Chondrocyte (in vitro differentiated cells): ENCODE measurements around the gene ATP10A. TPM values are rescaled to one million over a fixed set of nuclear protein-coding genes. Genes with fewer than 3 reads are reported as not detected.
"Not testable (repeated sequence)": the region's sequence is repeated elsewhere in the genome, so short reads cannot be mapped to it uniquely, and the experiment has no call there.

Experiments
- DNase-seq: peaks from one replicate; pipeline ENCODE4 v3.0.0; 2021; ENCODE audit warnings: mixed read lengths, low spot score
- H3K27ac Mint-ChIP-seq: one replicate; pipeline ENCODE4 v1.8.0; 2021; ENCODE audit warnings: mild to moderate bottlenecking, moderate library complexity, mixed read lengths; ENCODE audit not compliant: unreplicated experiment
- H3K27me3 Mint-ChIP-seq: 2 replicates; pipeline ENCODE4 v1.8.0; 2021; ENCODE audit warnings: low read depth, mixed read lengths
- H3K36me3 Mint-ChIP-seq: 2 replicates; pipeline ENCODE4 v1.8.0; 2021; ENCODE audit warnings: low read depth, mixed read lengths
- H3K4me1 Mint-ChIP-seq: 2 replicates; pipeline ENCODE4 v1.8.0; 2021; ENCODE audit warnings: low read depth, mild to moderate bottlenecking, mixed read lengths
- H3K4me3 Mint-ChIP-seq: one replicate; pipeline ENCODE4 v1.8.0; 2021; ENCODE audit warnings: mild to moderate bottlenecking, moderate library complexity, mixed read lengths; ENCODE audit not compliant: unreplicated experiment
- H3K9me3 Mint-ChIP-seq: 2 replicates; pipeline ENCODE4 v1.8.0; 2021; ENCODE audit warnings: low read depth, mixed read lengths
- CTCF ChIP-seq: fragments of 200-600 bp; sonication (generic); IDR thresholded peaks from 2 replicates; pipeline ENCODE4 v1.5.0; 2021; ENCODE audit warnings: antibody characterized with exemption, mild to moderate bottlenecking, moderate library complexity
- total RNA-seq: library from RNA; stranded (reverse); gene quantifications from 3 replicates; pipeline ENCODE4 v1.2.1, GENCODE V29; 2021

ATP10A gene
- total RNA-seq, 1 donor from 2014 or later = 163 TPM

DNA sequence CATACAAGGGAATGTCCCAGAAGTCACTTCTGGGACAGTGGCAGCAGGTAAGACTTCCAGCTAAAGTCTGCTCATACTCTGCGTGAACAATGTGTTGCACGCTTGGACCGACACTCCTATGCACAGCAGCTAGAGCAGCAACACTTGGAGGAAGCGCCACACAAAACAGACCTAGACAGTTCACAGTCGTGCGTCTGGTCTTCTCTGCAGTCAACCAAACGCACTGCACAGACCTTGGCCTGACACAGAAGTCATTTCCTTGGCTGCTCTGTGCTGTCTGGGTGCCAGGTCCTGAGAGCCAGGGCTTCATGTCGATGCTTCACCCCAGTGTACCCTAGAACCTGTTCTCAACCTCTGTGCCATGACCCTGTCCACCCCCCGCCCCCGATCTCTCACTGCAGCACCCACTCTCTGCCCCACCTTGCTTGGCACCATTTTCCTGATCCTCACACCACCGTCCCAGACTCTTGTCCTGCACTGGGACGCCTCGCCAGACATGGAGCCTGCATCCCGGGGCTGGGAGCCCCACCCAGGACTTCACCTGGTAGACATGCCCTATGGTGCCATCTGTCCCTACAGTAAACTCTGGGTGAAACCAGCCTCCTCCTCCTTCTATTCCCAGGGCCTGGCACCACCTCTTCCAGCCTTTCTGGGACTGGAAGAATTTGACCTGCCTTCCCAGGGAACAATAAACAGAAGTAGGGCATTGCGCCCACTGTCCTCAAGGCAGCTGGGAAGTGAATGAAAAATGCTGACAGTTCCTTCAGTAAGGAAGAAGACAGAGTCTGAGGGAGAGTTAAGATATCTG, 3.1 kb downstream of the ATP10A start:
- H3K27me3 Mint-ChIP-seq = no peaks in the 10 kb centered on the region
- no peaks in the 10 kb centered on the region for H3K9me3 Mint-ChIP-seq
- H3K36me3 Mint-ChIP-seq = peaks cover 45% of the 10 kb centered on the region
- no peak for DNase-seq
- no peak for TF ChIP-seq CTCF
- H3K4me1 Mint-ChIP-seq = peaks cover 82% of the 10 kb centered on the region
- peak overlapping the region; percentile 91 for H3K27ac Mint-ChIP-seq
- peak overlapping the region; percentile 96 for H3K4me3 Mint-ChIP-seq

DNA sequence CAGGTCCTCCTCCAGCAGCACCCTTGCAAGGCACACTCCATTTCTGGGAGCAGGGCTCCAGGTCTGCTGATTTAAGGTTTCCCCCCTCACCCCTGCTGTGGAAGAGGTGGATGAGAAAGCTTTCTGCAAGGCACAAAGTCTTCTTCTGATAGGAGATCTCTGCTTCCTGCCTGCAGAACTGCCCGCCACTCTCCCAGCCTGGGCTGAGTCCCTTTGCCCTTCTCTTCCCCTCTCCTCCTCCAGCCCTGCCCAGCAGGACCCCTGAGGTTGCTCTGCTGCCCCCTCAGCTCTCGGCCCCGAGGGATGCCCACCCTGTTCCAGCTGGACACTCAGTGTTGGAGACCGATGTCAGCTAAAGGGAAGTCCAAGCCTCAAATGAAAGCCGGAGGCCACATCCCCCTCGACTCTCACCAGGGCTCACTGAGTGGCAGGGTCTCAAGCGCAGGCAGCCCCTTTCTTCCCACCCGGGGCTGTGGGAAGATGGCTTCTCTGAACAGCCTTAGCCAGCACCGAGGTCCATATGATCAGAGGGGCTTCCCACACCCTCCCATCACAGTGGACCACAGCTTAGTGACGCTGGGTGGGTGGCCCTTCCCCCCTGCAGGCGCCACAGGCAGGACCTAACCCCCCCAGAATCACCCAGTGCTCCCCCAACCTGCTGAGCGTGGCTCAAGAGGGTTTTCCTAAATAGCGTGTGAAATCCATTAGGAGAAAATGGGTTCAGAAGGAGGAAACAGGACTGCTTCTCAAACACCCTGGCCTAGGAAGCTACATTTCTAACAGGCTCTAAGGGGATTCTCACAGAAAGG, 4.0 kb downstream of the ATP10A start:
- peaks cover 50% of the 10 kb centered on the region for H3K36me3 Mint-ChIP-seq
- peak; percentile 89 for DNase-seq
- peak overlapping the region; percentile 96 for H3K4me3 Mint-ChIP-seq
- H3K27ac Mint-ChIP-seq = peak overlapping the region; percentile 91
- no peaks in the 10 kb centered on the region for H3K27me3 Mint-ChIP-seq
- peaks cover 83% of the 10 kb centered on the region for H3K4me1 Mint-ChIP-seq
- H3K9me3 Mint-ChIP-seq = no peaks in the 10 kb centered on the region
- TF ChIP-seq CTCF = no peak

- DNase-seq, H3K27me3 Mint-ChIP-seq, H3K9me3 Mint-ChIP-seq: not testable (repeated sequence)
- Mint-ChIP-seq H3K4me1 (peaks cover 99% of the 10 kb centered on the region), H3K4me3 (peak overlapping the region; percentile 42), H3K36me3 (peaks cover 45% of the 10 kb centered on the region), H3K27ac (peak overlapping the region; percentile 91)
Measured at GRCh38 chr15:25856059-25856458, 7.1 kb downstream of the ATP10A start.

GRCh38 chr15:25852661-25853524, 10.2 kb downstream of the ATP10A start:
- Mint-ChIP-seq H3K27ac (peak overlapping the region; percentile 93), H3K4me3 (peak overlapping the region; percentile 8), H3K9me3 (no peaks in the 10 kb centered on the region), H3K36me3 (peaks cover 26% of the 10 kb centered on the region), H3K4me1 (peaks cover 98% of the 10 kb centered on the region), H3K27me3 (no peaks in the 10 kb centered on the region)
- TF ChIP-seq CTCF = peak; percentile 52
- no peak for DNase-seq

DNA sequence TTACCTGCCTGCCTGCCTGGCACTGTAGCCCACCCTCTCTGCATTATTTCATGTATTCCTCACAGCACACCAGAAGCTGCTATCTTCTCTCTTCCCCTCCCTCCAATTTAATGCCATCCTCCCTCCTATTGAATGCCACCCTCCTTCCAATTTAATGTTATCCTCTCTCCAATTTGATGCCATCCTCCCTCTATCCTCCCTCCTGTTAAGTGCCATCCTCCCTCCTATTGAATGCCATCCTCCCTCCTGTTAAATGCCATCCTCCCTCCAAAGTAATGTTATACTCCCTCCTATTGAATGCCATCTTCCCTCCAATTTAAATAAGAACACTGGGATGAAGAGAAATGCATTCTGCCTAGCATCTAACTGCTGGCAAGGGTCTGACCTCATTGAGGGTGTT, 11.1 kb downstream of the ATP10A start:
- Mint-ChIP-seq H3K9me3 (no peaks in the 10 kb centered on the region), H3K27me3 (no peaks in the 10 kb centered on the region), H3K4me1 (peaks cover 96% of the 10 kb centered on the region), H3K27ac (peak overlapping the region; percentile 93), H3K36me3 (peaks cover 20% of the 10 kb centered on the region), H3K4me3 (peak overlapping the region; percentile 8)
- DNase-seq = no peak
- TF ChIP-seq CTCF = no peak
